Measurements from ENCODE around the gene EIF4G3. TPM values are rescaled to one million over a fixed set of nuclear protein-coding genes. Genes with fewer than 3 reads are reported as not detected.

EIF4G3 gene
- polyA plus RNA-seq, 1 of the 3 experiments (the other 2 are of a cell fraction), result 32.0 TPM

- under 1% methylated on average over 6 of the region's 6 CpGs for WGBS (ENCODE audit: low lambda C conversion rate)
- H3K36me3 ChIP-seq (replicated peaks in 1 of 2; ENCODE audit: control insufficient read depth in 1 of 2, insufficient read depth in 2 of 2, low read length in 1 of 2), result peaks cover 0 to 6% of the 10 kb centered on the region in 2 experiments
- H3K9ac ChIP-seq, result peak overlapping the region; percentile 86
- POLR2A ChIA-PET, result interaction anchor here (0.6 to 0.9 kb wide), 2 partner anchors 12 to 389 kb away, joined by 3 to 4 read pairs; no protein-coding TSS in a partner anchor
- H2AFZ ChIP-seq (ENCODE audit: low read depth), result no peak overlapping the region
- no peaks in the 10 kb centered on the region for H3K27me3 ChIP-seq (ENCODE audit: insufficient read depth)
- peak overlapping the region; percentile 76 for H3K4me2 ChIP-seq
- peak overlapping the region; percentile 91 to 93 for H3K4me3 ChIP-seq (ENCODE audit: low read depth in 2 of 2, low read length in 1 of 2)
- peak; percentile 20 for DNase-seq
- H4K20me1 ChIP-seq (ENCODE audit: insufficient read depth), result peaks cover 25% of the 10 kb centered on the region
- peaks cover 0 to 6% of the 10 kb centered on the region in 2 experiments; a peak in 3 of 4 replicates for H3K4me1 ChIP-seq (ENCODE audit: control insufficient read depth in 1 of 2, insufficient read depth in 2 of 2, low read depth in 1 of 2, low read length in 1 of 2)
- CTCF ChIA-PET, result interaction anchor here (1.1 to 1.3 kb wide), 4 partner anchors 15 to 479 kb away, joined by 4 to 6 read pairs (median 5); no protein-coding TSS in a partner anchor
- H3K27ac ChIP-seq (ENCODE audit: low read depth in 2 of 2, low read length in 1 of 2), result peak overlapping the region; percentile 76 to 85
- no peaks in the 10 kb centered on the region for H3K9me2 ChIP-seq
- no peaks in the 10 kb centered on the region for H3K9me3 ChIP-seq
- TF ChIP-seq CHD2 (IDR thresholded peaks at IDR 0.05; ENCODE audit: low read length, partially characterized antibody) (no peak), GABPA (IDR thresholded peaks at IDR 0.05; ENCODE audit: low read depth) (peak; percentile 59; the same call in 1 of the 2 replicates), EZH2phosphoT487 (IDR thresholded peaks at IDR 0.05; ENCODE audit: borderline replicate concordance, low read depth) (no peak), TAF1 (IDR thresholded peaks at IDR 0.05; ENCODE audit: borderline replicate concordance, low read depth, low read length) (peak; percentile 1; the same call in 1 of the 2 replicates)
- H3F3A ChIP-seq (replicated peaks; ENCODE audit: insufficient read depth), result peaks cover 29% of the 10 kb centered on the region
- H3K79me2 ChIP-seq (ENCODE audit: insufficient read depth), result peaks cover 57% of the 10 kb centered on the region
Measured at GRCh38 chr1:21175324-21175669, 1.4 kb downstream of the EIF4G3 start.

- TF ChIP-seq RCOR1 (IDR thresholded peaks at IDR 0.05; ENCODE audit: low read length) (no peak), USF1 (IDR thresholded peaks at IDR 0.05; ENCODE audit: borderline replicate concordance, low read depth) (no peak), RAD21 (IDR thresholded peaks at IDR 0.05; ENCODE audit: low read length) (0 out of 2 replicates have a peak, but pooled peaks have one; percentile 4), EP300 (IDR thresholded peaks at IDR 0.05; ENCODE audit: borderline replicate concordance in 1 of 2, low read depth in 1 of 2, low read length in 1 of 2) (0 out of 4 replicates have a peak, but pooled peaks of 1 of the 2 experiments have one; percentile 17)
- Histone ChIP-seq H2AFZ (ENCODE audit: low read depth) (no peak overlapping the region), H3K9me2 (no peaks in the 10 kb centered on the region), H3K4me3 (ENCODE audit: low read depth in 2 of 2, low read length in 1 of 2) (peak overlapping the region; percentile 91 to 93), H4K20me1 (ENCODE audit: insufficient read depth) (peaks cover 26% of the 10 kb centered on the region), H3K36me3 (replicated peaks in 1 of 2; ENCODE audit: control insufficient read depth in 1 of 2, insufficient read depth in 2 of 2, low read length in 1 of 2) (peaks cover 0 to 9% of the 10 kb centered on the region in 2 experiments), H3K27ac (ENCODE audit: low read depth in 2 of 2, low read length in 1 of 2) (peak overlapping the region; percentile 76 to 85), H3K9ac (peak overlapping the region; percentile 86), H3F3A (replicated peaks; ENCODE audit: insufficient read depth) (peaks cover 29% of the 10 kb centered on the region), H3K4me2 (peak overlapping the region; percentile 76), H3K9me3 (no peaks in the 10 kb centered on the region), H3K79me2 (ENCODE audit: insufficient read depth) (peaks cover 62% of the 10 kb centered on the region), H3K4me1 (ENCODE audit: control insufficient read depth in 1 of 2, insufficient read depth in 2 of 2, low read depth in 1 of 2, low read length in 1 of 2) (peaks cover 0 to 6% of the 10 kb centered on the region in 2 experiments; a peak in 3 of 4 replicates), H3K27me3 (ENCODE audit: insufficient read depth) (no peaks in the 10 kb centered on the region)
- 10% methylated on average over 12 of the region's 12 CpGs for WGBS (ENCODE audit: low lambda C conversion rate)
- DNase-seq, result no peak
- ChIA-PET POLR2A (interaction anchor here (0.6 to 1.1 kb wide), 3 partner anchors 33 to 156 kb away, joined by 3 read pairs; no protein-coding TSS in a partner anchor), CTCF (interaction anchor here (1.1 to 1.3 kb wide), 2 partner anchors 21 to 22 kb away, joined by 4 to 6 read pairs; no protein-coding TSS in a partner anchor)
Measured at GRCh38 chr1:21174654-21175323, 1.9 kb downstream of the EIF4G3 start.
